Effector memory CD4-positive, alpha-beta T cell (primary cell): ENCODE results near the gene PRR18.
A peak's percentile ranks its signal among the peaks of the same experiment; 100 is the strongest.

Experiments used
- DNase-seq, 3 donors: peaks; one replicate each; pipeline ENCODE4 v3.0.0-alpha.2; 2020
- H3K27ac ChIP-seq: 2 replicates; pipeline ENCODE4 v1.7.0; 2013; ENCODE audit warnings: mild to moderate bottlenecking, low read length, moderate library complexity; ENCODE audit not compliant: insufficient read depth, poor library complexity, severe bottlenecking
- H3K27me3 ChIP-seq: replicated peaks from 2 replicates; pipeline ENCODE4 v1.7.0; 2013; ENCODE audit warnings: mild to moderate bottlenecking, low read length; ENCODE audit not compliant: insufficient read depth, control insufficient read depth, poor library complexity, severe bottlenecking
- H3K36me3 ChIP-seq: 2 replicates; pipeline ENCODE4 v1.7.0; 2013; ENCODE audit warnings: mild to moderate bottlenecking, low read length, moderate library complexity; ENCODE audit not compliant: control insufficient read depth, insufficient read depth
- H3K4me1 ChIP-seq: 2 replicates; pipeline ENCODE4 v1.7.0; 2013; ENCODE audit warnings: low read length, mild to moderate bottlenecking; ENCODE audit not compliant: control insufficient read depth, insufficient read depth, poor library complexity, severe bottlenecking
- H3K4me3 ChIP-seq: 2 replicates; pipeline ENCODE4 v1.7.0; 2013; ENCODE audit warnings: low read length, low read depth, mild to moderate bottlenecking; ENCODE audit not compliant: insufficient read depth, poor library complexity, severe bottlenecking
- H3K9me3 ChIP-seq: 2 replicates; pipeline ENCODE4 v1.7.0; 2013; ENCODE audit warnings: mild to moderate bottlenecking, low read length, moderate library complexity; ENCODE audit not compliant: control insufficient read depth

Gene PRR18

DNA sequence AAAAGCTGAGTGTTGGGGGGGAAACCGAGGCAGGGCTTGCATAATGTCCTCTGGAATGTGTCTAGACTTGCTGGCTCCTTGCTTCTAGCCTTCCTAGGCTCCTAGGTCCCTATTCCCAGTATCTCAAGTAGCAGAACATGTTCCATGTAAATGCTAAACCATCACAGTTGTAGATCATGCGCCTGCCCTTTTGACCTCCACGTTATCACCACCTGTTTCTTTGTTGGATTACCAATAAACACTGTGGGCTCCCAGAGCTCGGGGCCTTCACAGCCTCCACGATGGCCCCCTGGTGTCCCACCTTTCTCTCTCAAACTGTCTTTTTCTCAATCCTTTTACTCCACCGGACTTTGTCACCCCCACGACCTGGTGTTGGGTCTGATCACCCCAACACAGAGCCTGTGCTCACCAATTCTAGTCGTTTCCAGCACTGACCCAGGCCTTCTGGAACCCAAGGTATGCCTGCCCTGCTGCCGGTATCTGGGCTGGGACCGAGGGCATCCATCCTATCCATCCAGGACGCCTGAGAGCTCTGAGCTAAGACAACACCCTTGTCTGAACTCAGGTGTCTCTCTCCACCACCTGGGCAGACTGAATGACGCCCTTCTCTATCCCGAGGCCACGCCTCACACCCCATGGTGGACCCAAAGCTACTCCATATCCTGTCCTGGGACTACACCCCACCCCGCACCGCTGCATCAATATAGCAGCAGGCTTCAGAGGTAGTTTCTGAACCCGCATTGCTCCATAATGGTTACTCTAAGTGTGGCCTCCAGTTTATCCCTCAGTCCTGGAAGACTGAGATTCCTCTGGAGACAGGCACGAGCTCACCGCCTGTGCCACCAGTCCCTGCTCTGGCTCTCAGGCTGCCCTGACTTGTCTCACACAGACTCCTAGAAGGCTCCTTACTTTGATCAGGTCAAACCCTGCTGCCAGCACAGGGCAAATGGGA, 9.3 kb upstream of the PRR18 start:
- no peaks in the 10 kb centered on the region for H3K4me1 ChIP-seq
- no peaks in the 10 kb centered on the region for H3K27me3 ChIP-seq
- DNase-seq: no peak
- no peaks in the 10 kb centered on the region for H3K9me3 ChIP-seq
- H3K36me3 ChIP-seq: peaks cover 4% of the 10 kb centered on the region
- no peak overlapping the region for H3K27ac ChIP-seq
- no peak overlapping the region for H3K4me3 ChIP-seq

DNA sequence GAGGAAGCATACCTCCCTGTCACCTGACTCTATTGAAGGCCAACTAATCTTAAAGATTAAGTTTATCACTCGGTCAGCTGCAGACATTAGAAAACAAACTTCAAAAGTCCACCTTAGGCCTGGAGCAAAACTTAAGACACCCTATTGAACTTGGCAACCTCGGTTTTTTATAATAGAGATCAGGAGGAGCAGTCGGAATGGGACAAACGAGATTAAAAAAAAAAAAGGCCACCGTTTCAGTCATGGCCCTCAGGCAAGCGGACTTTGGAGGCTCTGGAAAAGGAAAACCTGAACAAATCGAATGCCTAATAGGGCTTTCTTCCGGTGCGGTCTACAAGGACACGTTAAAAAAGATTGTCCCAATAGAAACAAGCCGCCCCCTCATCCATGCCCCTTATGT, 7.2 kb upstream of the PRR18 start:
- Histone ChIP-seq H3K9me3 (no peaks in the 10 kb centered on the region), H3K36me3 (no peaks in the 10 kb centered on the region), H3K27ac (no peak overlapping the region), H3K27me3 (no peaks in the 10 kb centered on the region), H3K4me3 (no peak overlapping the region), H3K4me1 (no peaks in the 10 kb centered on the region)
- no peak for DNase-seq

DNA sequence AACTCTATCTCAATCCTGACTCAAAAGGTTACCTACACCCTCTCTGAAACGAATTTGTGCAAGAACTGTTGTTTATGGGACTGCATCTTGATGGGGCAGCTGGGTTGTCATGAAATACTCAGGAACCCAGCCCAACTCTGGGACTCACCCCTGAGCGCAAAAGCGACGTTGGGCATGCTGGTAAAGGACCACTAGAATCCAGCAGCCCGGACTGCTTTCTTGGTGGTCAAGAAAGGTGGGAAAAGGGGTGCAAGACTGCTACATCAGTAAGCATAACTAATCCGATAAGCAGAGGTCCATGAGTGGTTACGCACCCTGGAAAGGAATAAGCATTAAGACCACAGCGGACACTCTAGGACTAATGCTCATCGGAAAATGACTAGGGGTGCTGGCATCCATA, 6.3 kb upstream of the PRR18 start:
- Histone ChIP-seq H3K4me1 (no peaks in the 10 kb centered on the region), H3K9me3 (no peaks in the 10 kb centered on the region), H3K27ac (no peak overlapping the region), H3K27me3 (no peaks in the 10 kb centered on the region), H3K4me3 (no peak overlapping the region), H3K36me3 (no peaks in the 10 kb centered on the region)
- DNase-seq: no peak

DNA sequence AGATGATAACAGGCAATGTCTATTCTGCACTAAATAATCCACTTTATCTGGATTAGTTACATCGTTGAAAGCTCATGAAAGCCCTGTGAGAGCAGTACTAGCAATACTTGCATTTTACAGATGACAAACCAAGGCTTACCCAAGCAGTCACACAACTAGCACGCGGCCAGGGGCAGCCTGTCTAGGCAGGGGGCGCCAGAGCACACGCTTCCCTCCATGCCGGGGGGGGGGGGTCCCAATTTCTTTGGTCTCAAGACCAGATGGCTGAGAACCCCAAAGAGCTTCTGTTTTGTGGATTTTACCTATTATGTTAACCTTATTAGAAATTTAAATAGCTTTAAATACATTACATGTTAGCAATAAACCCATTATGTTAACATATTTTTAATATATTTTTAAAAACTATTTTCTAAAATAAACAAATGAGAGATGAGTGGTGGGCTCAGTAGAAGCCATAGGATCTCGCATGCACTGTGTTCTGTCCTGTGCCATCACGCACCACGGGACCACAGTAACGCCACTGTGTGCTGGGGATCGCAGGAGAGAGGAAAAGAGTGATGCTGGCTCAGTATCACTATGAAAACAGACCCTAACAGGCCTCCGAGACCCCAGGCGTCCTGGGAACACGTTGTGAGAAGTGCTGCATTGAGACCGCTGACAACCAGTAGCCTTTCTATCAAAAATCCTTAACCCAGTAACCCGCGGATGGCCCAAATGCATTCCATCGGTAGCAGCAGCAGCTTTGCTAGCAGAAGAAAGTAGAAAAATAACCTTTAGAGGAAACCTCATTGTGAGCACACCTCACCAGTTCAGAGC, 5.3 kb upstream of the PRR18 start:
- Histone ChIP-seq H3K27ac (no peak overlapping the region), H3K9me3 (no peaks in the 10 kb centered on the region), H3K4me3 (no peak overlapping the region), H3K4me1 (peaks cover 1% of the 10 kb centered on the region), H3K27me3 (peaks cover 4% of the 10 kb centered on the region), H3K36me3 (no peaks in the 10 kb centered on the region)
- peak in 2 of 3 donors; percentile 12 to 45 for DNase-seq

DNA sequence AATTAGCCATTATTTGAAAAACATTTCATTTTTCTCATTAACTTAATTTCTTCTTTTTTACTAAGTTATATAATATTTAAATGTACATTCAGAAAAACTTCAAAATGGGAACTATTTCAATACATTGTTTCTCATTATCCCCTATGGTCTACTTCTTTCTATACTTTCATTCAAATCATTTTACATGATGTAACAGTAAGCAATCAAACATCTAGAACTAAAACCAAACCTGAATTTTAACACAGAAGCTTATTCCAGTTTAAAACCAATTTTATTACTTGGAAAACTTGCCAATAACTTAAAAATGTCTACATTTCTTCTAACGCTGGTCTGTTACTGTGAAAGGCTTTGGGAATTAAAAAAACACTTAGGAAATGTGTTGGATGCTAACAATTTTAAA, 4.6 kb upstream of the PRR18 start:
- Histone ChIP-seq H3K4me1 (peaks cover 7% of the 10 kb centered on the region), H3K27ac (no peak overlapping the region), H3K27me3 (peaks cover 10% of the 10 kb centered on the region), H3K9me3 (no peaks in the 10 kb centered on the region), H3K36me3 (no peaks in the 10 kb centered on the region), H3K4me3 (no peak overlapping the region)
- DNase-seq: no peak

DNA sequence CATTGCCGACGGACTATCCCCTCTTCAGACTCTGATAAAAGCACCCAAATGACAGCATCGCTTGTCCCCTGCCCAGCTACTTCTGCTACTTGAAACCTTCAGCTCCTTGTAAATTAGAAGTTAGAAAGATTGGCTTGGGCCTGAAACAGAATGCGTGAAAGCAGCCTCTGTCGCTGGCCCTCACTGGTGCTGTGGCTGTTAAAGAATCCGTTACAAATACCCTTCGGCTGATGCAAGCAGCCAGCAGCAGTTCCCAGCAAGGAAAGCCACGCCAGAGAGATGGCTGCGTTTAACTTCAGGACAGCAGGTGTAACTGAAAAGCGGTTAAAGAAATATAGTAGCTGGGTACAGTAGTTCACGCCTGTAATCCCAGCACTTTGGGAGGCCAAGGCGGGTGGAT, 2.4 kb upstream of the PRR18 start:
- H3K9me3 ChIP-seq: no peaks in the 10 kb centered on the region
- H3K36me3 ChIP-seq: no peaks in the 10 kb centered on the region
- no peak for DNase-seq
- no peak overlapping the region for H3K27ac ChIP-seq
- H3K4me3 ChIP-seq: no peak overlapping the region
- peaks cover 13% of the 10 kb centered on the region for H3K4me1 ChIP-seq
- peaks cover 20% of the 10 kb centered on the region for H3K27me3 ChIP-seq

DNA sequence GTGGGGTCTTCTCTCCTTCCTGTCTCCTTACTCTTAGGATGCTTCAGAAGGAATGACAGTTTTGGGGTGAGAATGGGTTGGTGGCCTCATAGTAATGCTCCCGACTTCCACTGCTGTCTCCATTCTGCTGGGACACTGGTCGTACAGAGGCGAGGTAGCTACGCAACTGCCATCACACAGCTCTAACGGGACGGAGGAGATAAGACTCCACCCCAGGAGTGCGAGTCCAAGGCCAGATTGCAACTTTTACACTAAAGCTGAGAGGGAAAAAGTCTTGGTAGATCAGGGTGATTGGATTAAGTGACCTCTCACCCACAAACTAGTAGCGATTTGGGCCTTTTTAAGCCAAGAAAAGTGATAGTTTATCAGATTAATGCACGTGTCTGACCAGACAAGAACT, 1.8 kb upstream of the PRR18 start:
- DNase-seq: no peak
- Histone ChIP-seq H3K4me1 (peaks cover 13% of the 10 kb centered on the region), H3K9me3 (no peaks in the 10 kb centered on the region), H3K27ac (no peak overlapping the region), H3K4me3 (no peak overlapping the region), H3K27me3 (peaks cover 20% of the 10 kb centered on the region), H3K36me3 (no peaks in the 10 kb centered on the region)

DNA sequence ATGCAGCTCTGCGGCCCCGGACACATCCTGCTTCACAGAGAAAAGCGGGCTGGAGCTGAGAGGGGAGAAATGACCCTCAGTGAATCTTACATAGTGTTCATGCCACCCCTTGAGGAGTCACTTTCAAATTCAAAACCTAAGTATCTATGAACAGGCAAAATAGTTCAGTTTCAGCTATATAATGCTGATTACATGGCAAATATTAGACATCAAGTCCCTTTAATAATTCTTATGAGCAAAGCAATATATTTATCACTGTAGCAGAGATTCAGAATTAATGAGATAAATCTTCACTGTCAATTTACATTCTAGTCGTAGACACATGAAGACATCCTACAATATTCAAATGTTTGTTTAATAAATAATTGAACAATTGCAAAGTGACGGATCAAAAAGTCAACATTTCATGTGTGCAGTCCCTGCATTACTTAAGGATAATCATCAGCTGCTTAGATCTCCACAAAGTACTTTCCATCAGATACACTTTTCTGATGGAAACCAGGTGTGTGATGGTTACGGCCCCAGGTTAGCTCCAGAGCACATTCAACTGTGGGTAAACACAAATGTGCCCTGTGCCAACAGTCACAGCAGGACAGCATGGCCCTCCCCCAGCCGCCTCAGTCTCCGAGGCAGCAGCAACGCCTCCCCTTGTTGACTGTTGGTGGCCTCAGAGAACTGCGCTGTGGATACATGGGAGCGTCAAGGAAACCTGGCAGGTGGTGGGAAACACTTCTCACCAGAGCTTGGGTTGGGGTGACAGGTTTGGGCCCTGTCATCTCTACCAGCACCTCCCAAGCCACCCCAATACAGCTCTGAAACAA, 787 bp upstream of the PRR18 start:
- Histone ChIP-seq H3K36me3 (no peaks in the 10 kb centered on the region), H3K9me3 (no peaks in the 10 kb centered on the region), H3K27me3 (peaks cover 20% of the 10 kb centered on the region), H3K4me1 (peaks cover 13% of the 10 kb centered on the region), H3K4me3 (peak overlapping the region; percentile 36), H3K27ac (no peak overlapping the region)
- no peak for DNase-seq

DNA sequence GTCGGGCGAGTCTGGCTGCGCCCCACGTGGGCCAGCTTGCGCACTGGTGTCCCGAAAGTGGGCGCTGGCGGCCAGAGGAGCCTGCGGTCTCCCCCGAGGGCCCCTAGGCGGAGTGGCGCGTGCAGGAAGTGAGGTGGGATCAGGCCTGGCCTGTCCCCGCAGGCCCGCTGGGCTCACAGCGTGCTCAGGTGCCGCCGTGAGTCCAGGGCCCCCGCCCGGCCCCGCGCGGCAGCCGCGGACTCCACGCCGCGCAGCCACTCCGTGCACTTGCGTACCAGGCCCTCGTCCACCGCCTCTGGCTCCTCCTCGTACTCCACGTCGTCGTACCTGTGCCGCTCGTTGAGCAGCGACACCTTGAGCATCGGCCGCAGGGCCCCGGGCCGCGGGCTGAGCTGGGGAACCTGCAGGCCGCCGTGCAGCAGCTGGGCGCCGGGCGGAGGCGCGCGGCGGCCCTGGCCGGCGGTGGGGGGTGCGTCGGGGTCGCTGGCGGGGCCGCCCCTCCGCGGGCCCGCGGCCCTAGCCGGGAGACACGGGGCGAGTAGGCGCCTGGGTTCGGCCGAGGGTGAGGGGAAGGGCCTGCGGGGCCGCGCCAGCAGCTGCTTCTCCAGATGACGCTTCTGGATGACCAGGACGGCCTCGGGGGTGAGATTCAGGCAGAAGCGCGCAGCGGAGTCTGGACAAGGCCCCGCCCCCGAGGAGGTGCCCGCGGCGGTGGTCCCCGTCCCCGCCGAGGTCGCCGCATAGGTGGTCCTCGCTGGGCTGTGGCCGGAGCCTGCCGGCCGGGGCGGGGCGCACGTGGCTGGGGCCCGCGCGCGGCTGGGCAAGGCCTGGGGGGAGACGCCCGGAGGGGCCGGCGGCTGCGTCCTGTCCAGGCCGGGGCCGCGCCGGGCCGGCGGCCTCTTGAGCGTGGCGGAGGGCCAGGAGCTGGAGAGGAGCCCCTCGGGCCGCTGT, 835 bp downstream of the PRR18 start:
- no peaks in the 10 kb centered on the region for H3K36me3 ChIP-seq
- H3K9me3 ChIP-seq: no peaks in the 10 kb centered on the region
- peaks cover 20% of the 10 kb centered on the region for H3K27me3 ChIP-seq
- H3K27ac ChIP-seq: no peak overlapping the region
- peak overlapping the region; percentile 36 for H3K4me3 ChIP-seq
- DNase-seq: peak in 1 of 3 donors; percentile 3
- H3K4me1 ChIP-seq: peaks cover 13% of the 10 kb centered on the region
